K562 (cell line): ENCODE results near the gene CSTF1. TPM values are rescaled to one million over a fixed set of nuclear protein-coding genes. Genes with fewer than 3 reads are reported as not detected.

Experiments used
- CXXC5 ChIP-seq: fragments of 250-450 bp; sonication (Bioruptor Pico); IDR thresholded peaks from 2 replicates; pipeline ENCODE4 v1.8.0; 2022; ENCODE audit warnings: inconsistent platforms, mild to moderate bottlenecking, moderate library complexity
- EHMT2 ChIP-seq: fragments of 450-650 bp; IDR thresholded peaks from 2 replicates; pipeline ENCODE4 v1.6.1; 2018; ENCODE audit warnings: antibody characterized with exemption
- GABPA ChIP-seq: fragments of 200-800 bp; sonication (Bioruptor generic); conservative IDR thresholded peaks from 2 replicates; pipeline ENCODE4 v1.6.1; 2016; ENCODE audit warnings: low read depth, missing genetic modification characterization, missing compliant biosample characterization
- HCFC1 ChIP-seq: IDR thresholded peaks from 2 replicates; pipeline ENCODE4 v1.6.1; 2012; ENCODE audit warnings: low read depth, low read length, improper control_type of control experiment
- LEF1 ChIP-seq: fragments of 450-650 bp; IDR thresholded peaks from 2 replicates; pipeline ENCODE4 v1.6.1; 2016; ENCODE audit warnings: mild to moderate bottlenecking
- MED1 ChIP-seq: sonication (generic); formaldehyde crosslinking; IDR thresholded peaks from 2 replicates; pipeline ENCODE4 v1.8.1; 2023; ENCODE audit warnings: missing genetic modification reagents, borderline replicate concordance
- MXI1 ChIP-seq: IDR thresholded peaks from 2 replicates; pipeline ENCODE4 v1.6.1; 2011; ENCODE audit warnings: low read depth, mild to moderate bottlenecking, improper control_type of control experiment, low read length
- NFRKB ChIP-seq: fragments of 450-650 bp; IDR thresholded peaks from 2 replicates; pipeline ENCODE4 v1.6.1; 2016; ENCODE audit warnings: low read depth
- POLR2B ChIP-seq: fragments of 450-650 bp; IDR thresholded peaks from 2 replicates; pipeline ENCODE4 v1.6.1; 2018; ENCODE audit warnings: low read depth; ENCODE audit not compliant: partially characterized antibody
- SMAD3 ChIP-seq: fragments of 450-650 bp; formaldehyde crosslinking; conservative IDR thresholded peaks from 2 replicates; pipeline ENCODE4 v1.4.0; 2020; ENCODE audit warnings: mild to moderate bottlenecking
- TAF1 ChIP-seq: IDR thresholded peaks from 2 replicates; pipeline ENCODE4 v1.6.1; 2011; ENCODE audit warnings: mild to moderate bottlenecking, low read length, moderate library complexity; ENCODE audit not compliant: insufficient read depth, control insufficient read depth, severe bottlenecking; ENCODE audit errors: extremely low read depth
- XRCC5 ChIP-seq: fragments of 200-400 bp; formaldehyde crosslinking; IDR thresholded peaks from 2 replicates; pipeline ENCODE4 v1.6.1; 2017; ENCODE audit warnings: low read depth, mild to moderate bottlenecking, low read length
- polyA plus RNA-seq, 8 experiments: library from polyadenylated mRNA; depleted of rRNA in 4 of 8; stranded (reverse) in 5 of 8; unstranded in 3 of 8; fragments of >200 nt; fragmentation: Nextera tagmentation in 2 of 8; fragmentation: Illumina TruSeq in 1 of 8; extraction: Ambion mirVana in 2 of 8; extraction: Trizol in 1 of 8; gene quantifications; 2 replicates each; pipeline versions ENCODE4 v1.2.1 to v1.2.3, GENCODE V29; 2011 to 2014; ENCODE audit warnings: inconsistent platforms in 1 of 8, missing spikeins in 1 of 8
- total RNA-seq, 7 experiments: library from RNA; depleted of rRNA in 6 of 7; stranded (reverse); fragments of >200 nt in 6 of 7; fragmentation: Illumina TruSeq in 2 of 7; extraction: Trizol in 2 of 7; gene quantifications; 2 replicates each; pipeline versions ENCODE4 v1.2.1 to v1.2.3, GENCODE V29; 2011 to 2021; ENCODE audit warnings: low replicate concordance in 1 of 7
- TF ChIP-seq, protein P1 (sequence below): fragments of 450-650 bp; formaldehyde crosslinking; IDR thresholded peaks from 2 replicates; pipeline ENCODE4 v1.4.0; 2022; ENCODE audit warnings: missing genetic modification characterization
- TF ChIP-seq, protein P2 (sequence below): fragments of 450-650 bp; formaldehyde crosslinking; IDR thresholded peaks from 2 replicates; pipeline ENCODE4 v1.4.0; 2020; ENCODE audit warnings: mild to moderate bottlenecking
- TF ChIP-seq, protein P3 (sequence below): sonication (generic); formaldehyde crosslinking; IDR thresholded peaks from 2 replicates; pipeline ENCODE4 v1.8.1; 2023; ENCODE audit warnings: mild to moderate bottlenecking, missing genetic modification reagents, moderate library complexity
- TF ChIP-seq, protein P4 (sequence below), 2 experiments: fragments of 200-800 bp in 1 of 2; sonication (Bioruptor generic) in 1 of 2; sonication (generic) in 1 of 2; formaldehyde crosslinking in 1 of 2; IDR thresholded peaks in 1 of 2; conservative IDR thresholded peaks in 1 of 2; 2 replicates each; pipeline versions ENCODE4 v1.5.0 to v1.6.1; 2016 to 2020; ENCODE audit warnings: missing compliant biosample characterization in 1 of 2, missing genetic modification characterization in 1 of 2, missing genetic modification reagents in 1 of 2
- TF ChIP-seq, protein P5 (sequence below): sonication (generic); formaldehyde crosslinking; IDR thresholded peaks from 2 replicates; pipeline ENCODE4 v1.8.0; 2022; ENCODE audit warnings: missing genetic modification reagents, mild to moderate bottlenecking, moderate library complexity, borderline replicate concordance
- TF ChIP-seq, protein P6 (sequence below): fragments of 450-650 bp; formaldehyde crosslinking; IDR thresholded peaks from 2 replicates; pipeline ENCODE4 v1.4.0; 2020; ENCODE audit warnings: mild to moderate bottlenecking, mixed read lengths

CSTF1 gene
- total and polyA plus RNA-seq, 9 of the 15 experiments (the other 6 are each of a cell fraction or from before 2014, with no cell fraction given) = 30.8 to 110 (median 53.4) TPM

DNA sequence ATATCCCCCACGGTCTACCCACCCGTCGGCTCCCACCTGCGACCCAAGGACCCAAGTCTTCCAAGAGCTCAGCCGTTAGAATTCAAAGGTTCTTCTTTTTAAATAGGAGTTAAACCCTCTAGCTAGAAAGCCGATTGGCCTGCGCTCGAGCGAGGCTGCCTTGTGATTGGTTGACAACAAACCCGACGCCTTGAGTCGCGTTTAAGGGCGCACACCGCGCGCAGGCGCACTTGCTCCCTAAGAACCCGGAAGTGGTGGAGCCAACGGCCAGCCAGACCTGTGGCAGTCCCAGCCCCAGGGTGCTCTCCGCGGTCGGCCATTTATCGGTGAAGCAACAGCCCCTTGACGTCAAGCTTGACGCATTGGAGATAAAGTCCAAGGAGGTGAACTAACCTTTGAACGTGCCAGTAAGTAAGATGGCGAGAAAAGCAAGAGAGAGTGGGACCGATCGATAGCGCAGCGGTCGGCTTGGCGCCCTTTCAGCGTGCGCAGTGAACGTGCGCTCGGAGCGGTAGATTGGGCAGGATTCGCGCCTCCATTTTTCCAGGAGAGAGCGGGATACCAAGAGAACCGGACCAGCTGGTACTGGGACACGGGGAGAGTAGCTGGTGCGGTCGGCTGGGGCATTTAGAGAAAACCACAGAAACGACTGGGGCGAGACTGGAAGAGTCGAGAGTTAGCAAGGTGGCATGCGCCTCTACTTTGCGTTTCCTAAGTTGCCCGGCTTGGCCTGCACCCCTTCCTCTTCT lies at the start of gene CSTF1, which contains the start of gene AURKA (continued):
- TF ChIP-seq POLR2B = peak; percentile 50
- TF ChIP-seq, protein P1, sequence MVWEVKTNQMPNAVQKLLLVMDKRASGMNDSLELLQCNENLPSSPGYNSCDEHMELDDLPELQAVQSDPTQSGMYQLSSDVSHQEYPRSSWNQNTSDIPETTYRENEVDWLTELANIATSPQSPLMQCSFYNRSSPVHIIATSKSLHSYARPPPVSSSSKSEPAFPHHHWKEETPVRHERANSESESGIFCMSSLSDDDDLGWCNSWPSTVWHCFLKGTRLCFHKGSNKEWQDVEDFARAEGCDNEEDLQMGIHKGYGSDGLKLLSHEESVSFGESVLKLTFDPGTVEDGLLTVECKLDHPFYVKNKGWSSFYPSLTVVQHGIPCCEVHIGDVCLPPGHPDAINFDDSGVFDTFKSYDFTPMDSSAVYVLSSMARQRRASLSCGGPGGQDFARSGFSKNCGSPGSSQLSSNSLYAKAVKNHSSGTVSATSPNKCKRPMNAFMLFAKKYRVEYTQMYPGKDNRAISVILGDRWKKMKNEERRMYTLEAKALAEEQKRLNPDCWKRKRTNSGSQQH (CRISPR knock-in tag) = no peak
- TF ChIP-seq, protein P2, sequence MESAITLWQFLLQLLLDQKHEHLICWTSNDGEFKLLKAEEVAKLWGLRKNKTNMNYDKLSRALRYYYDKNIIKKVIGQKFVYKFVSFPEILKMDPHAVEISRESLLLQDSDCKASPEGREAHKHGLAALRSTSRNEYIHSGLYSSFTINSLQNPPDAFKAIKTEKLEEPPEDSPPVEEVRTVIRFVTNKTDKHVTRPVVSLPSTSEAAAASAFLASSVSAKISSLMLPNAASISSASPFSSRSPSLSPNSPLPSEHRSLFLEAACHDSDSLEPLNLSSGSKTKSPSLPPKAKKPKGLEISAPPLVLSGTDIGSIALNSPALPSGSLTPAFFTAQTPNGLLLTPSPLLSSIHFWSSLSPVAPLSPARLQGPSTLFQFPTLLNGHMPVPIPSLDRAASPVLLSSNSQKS (CRISPR knock-in tag) = no peak
- TF ChIP-seq HCFC1 = peak; percentile 93
- peak; percentile 87 for TF ChIP-seq XRCC5
- 0 out of 2 replicates have a peak, but pooled peaks have one; percentile 17 for TF ChIP-seq LEF1
- TF ChIP-seq EHMT2 = peak; percentile 67; the same call in 1 of the 2 replicates
- TF ChIP-seq, protein P3, sequence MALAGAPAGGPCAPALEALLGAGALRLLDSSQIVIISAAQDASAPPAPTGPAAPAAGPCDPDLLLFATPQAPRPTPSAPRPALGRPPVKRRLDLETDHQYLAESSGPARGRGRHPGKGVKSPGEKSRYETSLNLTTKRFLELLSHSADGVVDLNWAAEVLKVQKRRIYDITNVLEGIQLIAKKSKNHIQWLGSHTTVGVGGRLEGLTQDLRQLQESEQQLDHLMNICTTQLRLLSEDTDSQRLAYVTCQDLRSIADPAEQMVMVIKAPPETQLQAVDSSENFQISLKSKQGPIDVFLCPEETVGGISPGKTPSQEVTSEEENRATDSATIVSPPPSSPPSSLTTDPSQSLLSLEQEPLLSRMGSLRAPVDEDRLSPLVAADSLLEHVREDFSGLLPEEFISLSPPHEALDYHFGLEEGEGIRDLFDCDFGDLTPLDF (CRISPR knock-in tag) = peak; percentile 86; the same call in 1 of the 2 replicates
- no peak for TF ChIP-seq SMAD3 (CRISPR knock-in tag)
- peak; percentile 94 for TF ChIP-seq MXI1
- peak; percentile 98 for TF ChIP-seq NFRKB
- TF ChIP-seq, protein P4, sequence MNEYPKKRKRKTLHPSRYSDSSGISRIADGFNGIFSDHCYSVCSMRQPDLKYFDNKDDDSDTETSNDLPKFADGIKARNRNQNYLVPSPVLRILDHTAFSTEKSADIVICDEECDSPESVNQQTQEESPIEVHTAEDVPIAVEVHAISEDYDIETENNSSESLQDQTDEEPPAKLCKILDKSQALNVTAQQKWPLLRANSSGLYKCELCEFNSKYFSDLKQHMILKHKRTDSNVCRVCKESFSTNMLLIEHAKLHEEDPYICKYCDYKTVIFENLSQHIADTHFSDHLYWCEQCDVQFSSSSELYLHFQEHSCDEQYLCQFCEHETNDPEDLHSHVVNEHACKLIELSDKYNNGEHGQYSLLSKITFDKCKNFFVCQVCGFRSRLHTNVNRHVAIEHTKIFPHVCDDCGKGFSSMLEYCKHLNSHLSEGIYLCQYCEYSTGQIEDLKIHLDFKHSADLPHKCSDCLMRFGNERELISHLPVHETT (CRISPR knock-in tag; conservative IDR thresholded peaks at IDR 0.05 in 1 of 2, IDR thresholded peaks at IDR 0.05 in 1 of 2) = peak in 1 of 2 experiments; percentile 85; a peak in 2 of 4 replicates
- peak; percentile 99 for TF ChIP-seq CXXC5 (CRISPR knock-in tag)
- TF ChIP-seq GABPA = peak; percentile 64
- TF ChIP-seq MED1 (CRISPR knock-in tag) = no peak
- peak; percentile 84 for TF ChIP-seq TAF1
- TF ChIP-seq, protein P5, sequence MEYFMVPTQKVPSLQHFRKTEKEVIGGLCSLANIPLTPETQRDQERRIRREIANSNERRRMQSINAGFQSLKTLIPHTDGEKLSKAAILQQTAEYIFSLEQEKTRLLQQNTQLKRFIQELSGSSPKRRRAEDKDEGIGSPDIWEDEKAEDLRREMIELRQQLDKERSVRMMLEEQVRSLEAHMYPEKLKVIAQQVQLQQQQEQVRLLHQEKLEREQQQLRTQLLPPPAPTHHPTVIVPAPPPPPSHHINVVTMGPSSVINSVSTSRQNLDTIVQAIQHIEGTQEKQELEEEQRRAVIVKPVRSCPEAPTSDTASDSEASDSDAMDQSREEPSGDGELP (CRISPR knock-in tag) = peak; percentile 94
- TF ChIP-seq, protein P6, sequence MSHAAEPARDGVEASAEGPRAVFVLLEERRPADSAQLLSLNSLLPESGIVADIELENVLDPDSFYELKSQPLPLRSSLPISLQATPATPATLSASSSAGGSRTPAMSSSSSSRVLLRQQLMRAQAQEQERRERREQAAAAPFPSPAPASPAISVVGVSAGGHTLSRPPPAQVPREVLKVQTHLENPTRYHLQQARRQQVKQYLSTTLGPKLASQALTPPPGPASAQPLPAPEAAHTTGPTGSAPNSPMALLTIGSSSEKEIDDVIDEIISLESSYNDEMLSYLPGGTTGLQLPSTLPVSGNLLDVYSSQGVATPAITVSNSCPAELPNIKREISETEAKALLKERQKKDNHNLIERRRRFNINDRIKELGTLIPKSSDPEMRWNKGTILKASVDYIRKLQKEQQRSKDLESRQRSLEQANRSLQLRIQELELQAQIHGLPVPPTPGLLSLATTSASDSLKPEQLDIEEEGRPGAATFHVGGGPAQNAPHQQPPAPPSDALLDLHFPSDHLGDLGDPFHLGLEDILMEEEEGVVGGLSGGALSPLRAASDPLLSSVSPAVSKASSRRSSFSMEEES (CRISPR knock-in tag) = no peak
